Activated CD8-positive, alpha-beta memory T cell treated with anti-CD3 and anti-CD28 coated beads for 48 hours (primary cell): ENCODE results near the gene RBFA.
"Not testable (repeated sequence)": the region's sequence is repeated elsewhere in the genome, so short reads cannot be mapped to it uniquely, and the experiment has no call there.

Experiments used
- DNase-seq, 3 experiments: peaks; one replicate each; pipeline ENCODE4 v3.0.0-alpha.2; 2020; ENCODE audit warnings: low read depth in 2 of 3, low spot score in 2 of 3

Gene RBFA

DNA sequence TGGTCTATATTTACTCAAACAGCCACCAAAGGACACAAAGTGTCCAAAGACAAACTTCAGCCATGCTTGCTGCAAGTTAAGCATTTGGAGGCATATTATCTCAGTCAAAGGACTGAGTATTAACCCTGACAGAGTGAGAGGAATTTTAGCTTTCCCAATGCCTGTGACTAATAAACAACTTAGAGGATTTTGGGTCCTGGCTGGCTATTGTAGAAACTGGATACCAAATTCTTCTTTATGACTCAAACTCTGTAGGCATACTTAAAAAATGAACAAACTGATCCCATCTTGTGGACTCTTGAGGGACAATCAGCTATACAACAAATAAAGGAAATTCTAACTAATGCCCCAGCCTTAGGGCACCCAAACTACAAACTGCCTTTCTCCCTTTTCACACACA, 6.5 kb upstream of the RBFA start:
- DNase-seq: not testable (repeated sequence)

- DNase-seq: no peak
Observed at GRCh38 chr18:80029690-80030089, 4.5 kb upstream of the RBFA start.

GRCh38 chr18:80033181-80034067, 810 bp upstream of the RBFA start:
- DNase-seq: peak in 2 of 3 experiments; percentile 21 to 33

GRCh38 chr18:80034852-80035406, 695 bp downstream of the RBFA start:
- DNase-seq: no peak

DNA sequence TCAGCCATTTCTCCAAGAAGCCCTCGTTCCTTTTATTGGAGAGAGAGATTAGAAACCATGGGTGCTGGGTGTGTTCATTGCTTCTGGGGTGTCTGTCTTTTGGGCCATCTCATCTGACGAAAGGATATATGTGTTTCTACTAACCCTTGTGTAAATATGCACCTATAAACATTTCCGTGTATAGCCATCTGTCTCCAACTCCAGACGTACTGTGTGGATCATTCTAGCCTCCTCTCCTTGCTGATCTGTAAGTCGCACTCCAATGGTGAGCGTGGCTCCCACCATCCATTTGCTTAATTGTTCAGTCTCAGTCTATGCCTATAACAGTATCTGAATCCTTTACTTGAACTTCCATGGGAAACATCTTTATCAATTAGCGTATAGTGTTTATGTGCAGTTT, 1.8 kb downstream of the RBFA start:
- no peak for DNase-seq

- DNase-seq: no peak
Observed at GRCh38 chr18:80037300-80037699, 3.1 kb downstream of the RBFA start.

- DNase-seq: no peak
Observed at GRCh38 chr18:80037869-80038630, 3.8 kb downstream of the RBFA start.

- DNase-seq: no peak
Observed at GRCh38 chr18:80040515-80040914, 6.3 kb downstream of the RBFA start.

DNA sequence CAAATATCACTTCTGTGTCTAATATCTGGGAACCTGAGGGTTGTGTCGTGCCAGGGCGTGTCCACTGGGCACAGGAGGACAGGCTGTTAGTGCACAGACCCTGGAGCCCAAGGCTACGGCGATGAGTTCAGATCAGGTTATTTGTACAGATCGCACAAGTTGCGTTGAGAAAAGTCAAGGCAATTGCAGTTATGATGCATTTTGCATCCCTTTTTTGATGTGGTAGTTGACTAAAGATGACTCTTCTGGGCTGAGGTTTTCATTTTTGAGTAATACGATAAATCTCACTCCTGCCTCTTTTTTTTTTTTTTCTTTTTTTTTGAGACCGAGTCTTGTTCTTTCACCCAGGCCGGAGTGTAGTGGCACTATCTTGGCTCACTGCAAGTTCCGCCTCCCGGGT, 7.2 kb downstream of the RBFA start:
- no peak for DNase-seq

DNA sequence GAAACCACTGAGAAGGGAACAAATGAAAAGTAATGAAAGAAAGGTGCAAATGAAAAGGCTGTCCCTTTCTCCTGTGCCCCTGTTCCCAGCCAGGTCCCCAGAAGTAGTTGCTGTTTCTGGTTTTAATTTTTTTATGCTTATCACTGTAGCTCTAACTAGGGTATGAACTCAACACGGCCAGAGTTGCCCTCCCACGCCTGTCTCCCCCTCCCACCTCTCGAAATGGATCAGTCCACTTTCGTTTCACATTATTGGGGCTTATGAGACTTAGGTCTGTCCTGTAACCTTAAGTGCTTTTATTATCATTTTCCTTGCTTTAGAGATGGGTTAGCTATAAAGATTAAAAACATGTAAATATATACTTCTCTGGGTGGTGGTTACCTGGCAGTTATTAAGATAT, 8.6 kb downstream of the RBFA start:
- DNase-seq: no peak

DNA sequence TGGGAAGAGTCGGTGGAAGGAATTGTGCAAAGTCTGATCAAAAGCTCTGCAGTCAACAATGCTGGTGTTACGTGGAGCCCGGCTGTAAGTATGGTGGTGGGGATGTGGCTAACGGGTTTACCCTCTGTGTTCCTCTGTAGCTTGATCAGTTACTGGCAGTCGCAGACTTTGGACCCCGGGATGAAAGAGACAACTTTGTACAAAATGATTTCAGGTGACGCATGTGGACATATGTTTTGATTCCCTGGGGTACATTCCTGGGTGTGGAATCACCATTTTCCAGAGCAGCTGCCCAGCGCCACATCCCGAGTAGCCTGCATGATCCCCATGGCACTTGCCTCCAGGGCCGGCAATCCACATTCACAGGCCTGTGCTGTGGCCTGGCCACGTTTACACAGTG, 9.8 kb downstream of the RBFA start:
- DNase-seq: no peak

DNA sequence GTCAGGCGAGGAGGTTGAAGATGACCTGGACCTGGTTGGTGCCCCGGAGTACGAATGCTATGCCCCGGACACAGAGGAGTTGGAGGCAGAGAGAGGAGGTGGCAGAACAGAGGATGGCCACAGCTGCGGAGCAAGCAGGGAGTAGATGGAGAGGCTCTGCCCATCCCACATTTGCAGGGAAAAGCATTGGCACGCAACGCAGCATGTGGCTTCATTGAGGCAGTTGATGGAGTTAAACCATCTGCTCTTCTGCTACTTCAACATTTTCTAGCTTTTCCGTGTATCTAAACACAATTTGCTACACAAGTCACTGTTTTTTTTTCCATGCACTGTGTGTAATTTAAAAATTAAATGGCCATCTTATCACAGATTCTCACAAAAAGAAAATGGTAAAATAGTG, 11.8 kb downstream of the RBFA start:
- no peak for DNase-seq

DNA sequence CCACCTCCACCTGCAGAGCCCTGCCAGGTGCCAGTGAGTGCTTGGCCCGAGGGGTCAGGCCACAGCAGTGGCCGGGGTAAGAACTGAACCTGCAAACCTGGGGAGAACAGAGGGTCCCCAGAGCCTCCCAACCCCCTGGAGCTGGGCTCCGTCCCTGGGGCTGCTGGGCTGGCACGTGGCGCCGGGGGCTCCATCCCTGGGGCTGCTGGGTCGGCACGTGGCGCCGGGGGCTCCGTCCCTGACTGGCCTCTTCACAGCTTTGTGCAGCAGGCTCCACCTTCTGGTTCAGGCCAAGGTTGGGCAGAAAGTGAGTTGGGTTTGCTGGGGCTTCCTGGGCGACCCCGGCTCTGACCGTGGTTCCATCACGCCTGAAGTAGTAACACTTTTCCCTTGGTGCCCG, 12.2 kb downstream of the RBFA start:
- DNase-seq: no peak

- no peak for DNase-seq
Observed at GRCh38 chr18:80046961-80047541, 12.8 kb downstream of the RBFA start.

DNA sequence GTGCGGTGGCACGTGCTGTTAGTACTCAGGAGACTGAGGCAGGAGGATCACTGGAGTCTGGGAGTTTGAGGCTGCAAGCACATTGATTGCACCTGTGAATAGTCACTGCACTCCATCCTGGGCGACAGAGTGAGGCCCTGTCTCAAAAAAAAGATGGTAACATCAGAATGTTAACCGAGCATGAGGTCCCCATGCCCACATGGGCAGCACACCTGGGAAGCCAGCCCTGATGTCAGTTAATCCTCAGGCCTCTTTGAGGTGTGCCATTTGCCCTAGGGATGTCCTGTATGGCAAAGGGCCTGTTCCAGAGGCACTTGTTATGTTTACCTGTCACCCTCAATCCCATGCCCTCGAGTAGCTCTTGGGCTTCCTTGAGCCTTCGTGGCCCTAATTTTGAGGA, 16.6 kb downstream of the RBFA start:
- DNase-seq: no peak

DNA sequence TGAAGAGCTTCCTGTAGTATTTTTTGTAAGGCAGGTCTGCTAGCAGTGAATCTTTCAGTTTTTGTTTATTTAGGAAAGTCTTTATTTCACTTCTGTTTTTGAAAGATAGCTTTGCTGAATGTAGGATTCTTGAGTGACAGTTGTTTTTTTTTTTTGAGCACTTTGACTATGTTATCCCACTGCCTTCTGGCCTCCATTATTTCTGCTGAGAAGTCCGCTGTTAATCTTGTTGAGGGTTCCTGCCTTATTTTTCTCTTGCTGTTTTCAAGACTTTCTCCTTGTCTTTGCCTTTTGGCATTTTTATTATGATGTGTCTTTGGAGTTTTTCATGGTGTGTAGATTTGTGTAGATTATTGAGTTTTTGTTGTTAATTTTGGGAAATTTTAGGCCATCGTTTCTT, 21.9 kb downstream of the RBFA start:
- DNase-seq: no peak

- no peak for DNase-seq
Observed at GRCh38 chr18:80059945-80060344, 25.7 kb downstream of the RBFA start.

DNA sequence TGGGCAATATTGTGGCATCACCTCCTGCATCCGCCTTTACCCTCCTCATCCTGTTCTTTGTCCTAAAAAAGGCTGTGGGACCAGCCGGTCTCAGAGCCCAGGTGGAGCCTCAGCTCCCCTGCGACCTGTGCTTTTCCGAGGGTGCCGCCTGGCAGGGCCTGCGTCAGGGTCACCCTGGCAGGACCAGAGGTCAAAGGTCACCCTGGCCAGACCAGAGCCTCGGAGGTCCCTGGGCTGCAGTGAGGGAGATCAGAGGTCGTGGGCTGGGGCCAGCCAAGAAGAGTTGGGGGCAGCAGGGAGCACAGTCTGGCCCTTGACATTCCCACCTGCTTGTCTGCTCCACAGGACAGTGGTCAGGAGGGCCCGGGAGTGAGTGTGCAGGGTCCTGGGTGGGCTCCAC, 31.5 kb downstream of the RBFA start:
- DNase-seq: no peak

DNA sequence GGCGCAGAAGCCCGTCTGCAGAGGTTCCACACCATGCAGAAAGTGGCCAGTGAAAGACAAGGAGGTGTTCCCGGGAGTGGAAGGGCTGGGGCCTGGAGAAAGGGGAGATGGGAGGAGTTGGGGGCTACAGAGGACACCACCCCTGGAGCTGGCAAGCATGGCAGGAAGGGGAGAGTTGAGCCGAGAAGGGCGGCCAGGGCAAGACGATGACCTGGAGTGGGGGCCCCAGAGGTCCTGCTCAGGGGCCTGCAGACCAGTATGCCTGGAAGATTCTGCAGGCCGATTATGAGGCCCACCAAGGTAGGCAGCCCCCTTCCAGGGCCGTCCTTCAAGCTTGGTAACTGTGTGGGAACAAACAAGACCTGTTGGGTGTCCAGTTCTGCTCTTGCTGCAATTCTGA, 33.1 kb downstream of the RBFA start:
- DNase-seq: no peak

GRCh38 chr18:80067897-80068296, 33.7 kb downstream of the RBFA start:
- no peak for DNase-seq

DNA sequence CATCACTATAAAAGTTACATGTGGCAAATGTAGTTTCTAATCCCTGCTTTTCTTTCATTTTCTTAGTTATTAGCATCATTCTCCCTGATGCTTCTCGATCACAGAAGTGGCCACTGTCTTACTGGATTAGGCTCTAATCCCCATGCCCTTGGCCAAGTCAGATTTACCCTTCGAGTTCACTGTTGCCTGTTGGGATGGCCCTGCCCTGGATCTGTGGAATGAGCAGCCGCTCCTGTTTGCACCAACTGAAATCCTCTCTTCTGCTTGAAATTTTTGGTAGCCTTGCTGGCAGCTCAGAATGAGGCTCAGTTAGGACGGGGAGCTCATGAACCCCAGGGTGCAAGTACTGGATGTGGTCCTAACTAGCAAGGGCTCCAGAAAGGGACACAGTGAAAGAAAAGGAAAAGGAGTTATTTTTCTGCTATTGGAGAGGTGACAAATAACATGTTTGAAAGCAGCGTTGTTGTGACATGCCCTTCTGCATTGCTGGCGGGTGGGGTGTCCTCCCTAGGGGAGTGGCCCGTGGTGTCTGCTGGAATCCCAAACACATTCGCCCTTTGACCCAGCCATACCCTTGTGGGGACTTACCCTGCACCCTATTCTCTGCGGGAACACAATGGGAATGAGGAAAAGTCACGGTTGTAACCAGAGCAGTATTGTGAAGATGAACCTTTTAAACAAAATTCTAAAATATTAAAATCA, 34.5 kb downstream of the RBFA start:
- DNase-seq: no peak
